GM19452 (cell line): ENCODE measurements around the gene NR2F1.
"Not testable (repeated sequence)": the region's sequence is repeated elsewhere in the genome, so short reads cannot be mapped to it uniquely, and the experiment has no call there.

ENCODE experiments used
- ATAC-seq: cut with Tn5 transposase; IDR thresholded peaks from one replicate; pipeline ENCODE4 v1.9.1; 2021; ENCODE audit not compliant: unreplicated experiment

Gene NR2F1

DNA sequence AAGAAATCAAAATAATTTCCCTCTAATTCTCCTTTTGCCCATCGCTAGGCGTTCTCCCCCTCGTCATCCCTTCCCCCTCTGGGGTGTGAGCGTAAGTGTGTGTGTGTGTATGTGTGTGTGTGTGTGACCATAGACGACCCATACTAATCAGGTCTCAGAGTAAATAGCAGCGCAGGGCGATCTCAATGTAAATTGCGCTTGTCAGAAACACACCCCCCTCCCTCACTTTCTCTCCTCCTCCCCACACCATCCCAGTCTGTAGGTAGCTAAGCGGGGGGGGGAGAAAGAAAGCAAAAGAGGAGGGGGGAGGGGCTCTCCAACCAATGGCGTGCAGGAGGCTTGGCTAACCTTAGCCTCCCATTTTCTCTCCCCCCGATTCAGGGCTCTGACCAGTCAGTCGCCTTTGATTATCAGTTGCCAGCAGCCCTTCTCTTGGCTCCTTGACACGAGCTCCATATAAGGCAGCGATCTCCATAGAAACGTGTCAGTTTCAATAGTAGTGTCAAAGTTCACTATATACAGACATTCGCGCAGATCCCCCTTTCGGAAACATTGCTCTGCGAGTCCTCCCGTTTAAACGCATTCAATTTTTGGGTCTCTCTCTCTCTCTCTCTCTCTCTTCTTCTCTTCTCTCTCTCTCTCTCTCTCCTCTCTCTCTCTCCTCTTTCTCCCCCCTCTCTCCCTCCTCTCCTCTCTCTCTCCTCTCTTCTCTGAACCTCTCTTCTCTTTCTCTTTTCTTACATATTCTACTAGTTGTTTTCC lies at the start of gene NR2F1:
TSS of gene NR2F1 (plus strand) at position 546 of the 762 bp plus-strand sequence. CDS start 1,802 bp downstream, outside the sequence.
- no peak for ATAC-seq

DNA sequence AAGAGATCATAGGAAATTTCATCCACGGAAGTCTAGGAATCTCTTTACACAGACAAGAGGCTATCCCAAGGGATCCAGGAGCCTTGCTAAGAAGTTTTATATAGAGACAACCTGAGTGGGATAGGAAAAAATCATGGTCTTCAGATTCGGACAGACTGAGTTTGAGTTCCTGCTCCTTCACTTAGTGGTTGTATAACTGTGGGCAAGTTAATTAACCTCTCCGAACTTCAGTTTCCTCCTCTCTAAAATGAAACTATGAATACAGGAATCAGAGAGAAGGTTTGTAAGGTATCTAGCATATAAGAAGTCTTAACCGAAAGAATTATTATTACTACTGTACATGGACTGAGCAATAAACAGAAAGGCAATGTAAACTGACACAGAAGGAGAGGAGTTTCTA lies 37.1 kb upstream of the NR2F1 start:
- ATAC-seq: no peak

DNA sequence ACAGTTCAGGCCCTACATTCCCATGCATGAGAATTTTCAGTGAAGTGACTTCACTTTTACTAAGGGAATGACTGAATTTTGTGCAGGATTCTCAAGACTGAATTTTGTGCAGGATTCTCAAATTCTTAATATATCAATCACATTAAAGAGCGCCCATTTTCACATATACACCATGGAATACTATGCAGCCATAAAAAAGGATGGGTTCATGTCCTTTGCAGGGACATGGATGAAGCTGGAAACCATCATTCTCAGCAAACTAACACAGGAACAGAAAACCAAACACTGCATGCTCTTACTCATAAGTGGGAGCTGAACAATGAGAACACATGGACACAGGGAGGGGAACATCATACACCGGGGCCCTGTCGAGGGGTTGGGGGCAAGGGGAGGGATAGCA lies 33.4 kb upstream of the NR2F1 start:
- ATAC-seq: not testable (repeated sequence)

DNA sequence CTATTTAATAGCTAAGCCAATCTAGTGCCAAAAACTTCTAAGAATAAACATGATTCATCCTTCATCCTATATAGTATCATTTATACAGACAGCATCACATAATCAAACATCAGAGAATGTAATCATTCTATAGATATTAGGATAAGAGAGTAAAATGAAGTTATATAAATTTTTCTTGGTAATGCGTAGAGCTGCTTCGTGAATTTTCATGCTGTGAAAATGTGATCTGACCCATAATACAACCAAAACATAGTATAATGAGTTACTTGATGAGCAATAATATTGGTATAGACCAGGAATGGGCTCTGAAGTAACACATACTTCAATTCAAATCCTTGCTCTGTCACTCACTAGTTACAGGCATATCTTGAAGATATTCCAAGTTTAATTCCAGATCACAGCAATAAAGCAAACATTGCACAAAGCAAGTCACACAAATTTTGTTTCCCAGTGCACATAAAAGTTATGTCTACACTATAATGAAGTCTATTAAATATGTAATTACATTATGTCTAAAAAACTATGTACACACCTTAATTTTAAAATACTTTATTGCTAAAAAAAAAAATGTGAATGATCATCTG lies 25.9 kb upstream of the NR2F1 start:
- ATAC-seq: no peak

DNA sequence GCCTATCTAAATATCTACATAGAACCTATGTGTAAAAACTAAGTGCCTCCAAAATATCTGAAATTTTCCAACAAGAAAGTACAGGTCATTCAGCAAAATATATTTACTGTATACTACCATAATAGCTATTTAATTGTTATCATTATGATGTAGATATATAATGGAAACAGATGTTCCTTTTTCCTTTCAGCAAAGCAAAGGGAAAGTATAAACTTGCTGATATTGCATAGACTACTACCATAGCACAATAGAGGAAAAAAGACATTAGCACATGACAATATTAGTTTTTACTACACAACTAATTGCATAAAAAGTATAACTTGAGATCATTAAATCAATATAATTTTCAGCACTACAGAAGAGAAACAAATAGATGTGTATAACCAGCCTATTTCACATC lies 16.9 kb upstream of the NR2F1 start:
- ATAC-seq: no peak

DNA sequence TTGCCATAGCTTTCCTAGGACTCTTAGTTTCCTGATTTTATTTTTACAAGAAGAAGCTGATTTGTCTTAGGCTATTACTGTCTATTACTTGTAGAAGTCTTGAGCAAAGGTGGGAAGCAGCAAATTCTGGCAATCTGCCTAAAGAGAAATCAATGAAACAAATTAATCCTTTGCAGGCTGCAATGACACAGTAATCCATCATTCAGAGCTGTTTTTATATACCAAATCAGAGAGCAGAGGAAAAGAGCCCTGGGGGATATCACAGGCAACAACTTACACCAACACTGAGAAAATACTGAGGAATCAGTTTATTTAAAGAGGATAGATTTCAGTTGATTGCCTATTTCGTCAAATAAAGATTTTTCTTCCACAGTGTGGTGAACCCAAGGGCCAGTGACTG lies 15.6 kb upstream of the NR2F1 start:
- no peak for ATAC-seq

DNA sequence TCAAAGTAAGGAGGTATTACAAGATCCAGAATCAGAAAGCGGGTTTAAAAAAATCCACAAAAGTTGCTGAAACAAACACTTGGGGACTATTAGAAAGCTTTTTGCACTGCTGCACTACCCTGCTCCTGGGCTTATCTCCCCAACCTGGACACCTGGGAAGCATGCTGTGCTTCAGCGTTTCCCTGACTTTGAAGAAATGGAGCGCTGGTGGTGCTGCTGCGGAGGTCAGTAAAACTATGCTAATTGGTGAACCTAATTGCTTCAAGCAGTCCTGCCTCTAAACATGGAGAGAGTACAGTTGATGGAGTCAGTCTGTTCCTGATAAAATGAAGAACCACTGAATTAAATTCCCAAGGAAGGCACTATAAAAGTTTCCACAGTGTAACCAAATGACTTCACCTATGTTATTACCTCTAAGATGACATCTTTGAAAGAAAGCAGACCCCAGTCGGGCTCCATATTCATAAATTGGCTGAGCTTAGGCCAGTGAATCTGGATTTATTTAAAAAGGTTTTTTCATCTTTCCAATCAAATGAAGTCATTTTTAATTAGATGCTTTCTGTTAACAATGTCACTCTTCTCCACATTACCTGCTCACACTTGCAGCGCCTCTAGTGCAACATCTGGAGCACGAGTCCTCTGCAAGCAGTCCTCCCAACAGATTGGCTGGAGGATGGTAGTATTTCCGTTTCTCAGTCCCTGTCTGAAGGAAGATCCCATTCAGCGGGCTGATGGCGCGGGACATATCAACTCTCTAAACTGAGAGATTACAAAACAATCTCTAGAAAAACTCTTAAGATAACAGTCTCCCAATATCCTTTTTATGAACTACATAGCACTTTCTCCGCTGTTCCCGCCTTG lies 13.5 kb upstream of the NR2F1 start:
- no peak for ATAC-seq

DNA sequence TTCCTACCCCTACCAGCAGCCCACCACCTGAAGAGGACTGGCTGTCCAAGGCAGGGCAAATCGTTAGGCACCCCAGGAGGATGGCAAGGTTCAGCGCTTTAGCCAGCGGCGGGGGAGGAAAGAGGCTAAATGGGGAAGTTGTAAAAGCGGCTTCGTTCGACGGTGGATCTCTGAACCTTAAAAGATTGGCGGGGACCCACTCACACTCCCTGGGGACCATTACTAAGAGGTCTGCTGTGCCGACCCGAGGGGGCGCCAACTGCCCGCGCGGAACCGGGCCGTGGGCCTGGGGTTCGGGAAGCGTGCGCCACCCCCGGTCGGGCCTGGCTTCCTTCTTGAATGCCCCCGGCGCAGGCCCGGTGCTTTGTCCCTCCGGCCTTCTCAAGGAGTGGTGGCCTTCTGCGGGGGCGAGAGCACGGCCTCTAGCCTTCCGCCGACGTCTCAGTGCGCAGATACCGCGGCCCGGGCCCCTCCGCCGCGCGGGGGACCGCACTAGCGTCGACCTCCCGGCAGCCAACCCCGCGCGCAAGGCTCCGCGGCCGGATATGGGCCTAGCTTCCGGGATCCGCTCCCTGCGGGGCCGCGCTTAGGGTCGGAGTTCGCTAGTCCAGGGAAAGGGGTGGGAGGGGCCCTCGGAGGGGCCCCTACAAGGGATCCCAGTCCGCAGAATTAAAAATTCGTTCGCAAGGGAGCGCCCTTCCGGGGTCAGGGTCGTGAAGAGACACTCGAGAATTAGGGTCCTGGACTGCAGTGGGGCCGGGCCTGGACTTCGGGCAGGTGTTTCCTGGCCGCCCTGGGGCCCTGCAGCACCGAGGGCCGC lies 12.5 kb upstream of the NR2F1 start:
- no peak for ATAC-seq

DNA sequence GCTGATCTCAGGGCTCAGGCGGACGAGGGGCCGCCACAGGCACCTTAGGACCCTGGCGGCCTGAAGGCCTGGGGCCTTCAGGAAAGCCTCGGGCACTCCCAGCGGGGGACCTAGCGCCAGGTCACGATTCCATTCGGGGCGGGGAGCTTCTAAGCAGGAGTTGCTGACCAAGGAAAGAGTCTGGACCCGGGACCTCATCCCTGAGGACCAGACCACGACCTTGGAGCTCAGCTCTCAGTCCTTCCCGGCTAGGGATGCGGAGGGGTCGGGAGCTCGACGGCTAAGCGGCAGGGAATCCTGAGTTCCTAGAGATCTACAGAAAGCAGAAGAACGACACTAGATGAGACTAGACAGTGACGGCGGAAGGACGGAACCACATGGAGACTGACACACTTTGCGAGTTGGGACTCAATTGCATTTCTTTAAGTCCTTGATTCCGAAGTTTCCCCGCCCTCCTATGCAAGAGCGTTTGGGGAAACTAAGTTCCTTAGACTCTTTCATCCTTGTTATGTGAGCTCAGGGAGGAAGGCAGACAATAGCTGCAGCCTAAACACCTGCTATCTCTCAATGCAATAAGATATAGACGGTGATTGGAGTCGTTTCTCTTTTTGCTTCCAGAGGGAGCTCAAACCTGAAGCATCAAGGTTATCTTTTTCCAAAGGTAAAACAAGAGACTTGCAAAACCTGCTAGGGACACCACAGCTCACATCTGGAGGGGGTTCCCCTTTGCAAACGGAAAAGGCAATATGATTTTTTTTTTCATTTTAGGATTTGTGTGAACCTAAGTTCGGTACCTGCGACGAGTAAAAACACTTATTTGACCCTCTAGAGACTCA lies 11.7 kb upstream of the NR2F1 start:
- no peak for ATAC-seq

DNA sequence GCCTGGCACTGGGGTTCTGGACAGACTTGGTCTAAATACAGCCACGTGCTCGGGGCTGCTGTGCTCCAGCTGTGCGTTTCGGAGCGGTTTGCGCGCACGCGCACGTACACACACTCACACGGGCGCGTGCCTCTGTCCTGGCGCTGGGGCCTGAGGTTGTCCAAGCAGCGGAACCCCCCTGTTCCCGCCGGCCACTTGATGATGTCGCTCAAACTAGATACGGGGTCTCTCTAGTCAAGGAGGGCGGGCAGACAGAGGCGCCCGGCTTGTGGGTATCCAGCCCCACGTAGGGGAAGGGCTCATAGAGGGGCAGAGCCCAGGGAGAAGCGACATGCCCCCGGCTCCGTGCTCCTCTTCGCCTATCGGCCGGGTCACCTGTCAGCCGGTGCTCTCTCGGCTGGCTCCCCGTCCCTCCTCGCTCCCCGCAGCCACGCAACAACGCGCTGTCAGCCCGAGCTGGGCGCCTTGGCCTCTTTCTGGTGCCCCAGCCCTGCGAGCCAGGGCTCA lies 10.9 kb upstream of the NR2F1 start:
- ATAC-seq: no peak

DNA sequence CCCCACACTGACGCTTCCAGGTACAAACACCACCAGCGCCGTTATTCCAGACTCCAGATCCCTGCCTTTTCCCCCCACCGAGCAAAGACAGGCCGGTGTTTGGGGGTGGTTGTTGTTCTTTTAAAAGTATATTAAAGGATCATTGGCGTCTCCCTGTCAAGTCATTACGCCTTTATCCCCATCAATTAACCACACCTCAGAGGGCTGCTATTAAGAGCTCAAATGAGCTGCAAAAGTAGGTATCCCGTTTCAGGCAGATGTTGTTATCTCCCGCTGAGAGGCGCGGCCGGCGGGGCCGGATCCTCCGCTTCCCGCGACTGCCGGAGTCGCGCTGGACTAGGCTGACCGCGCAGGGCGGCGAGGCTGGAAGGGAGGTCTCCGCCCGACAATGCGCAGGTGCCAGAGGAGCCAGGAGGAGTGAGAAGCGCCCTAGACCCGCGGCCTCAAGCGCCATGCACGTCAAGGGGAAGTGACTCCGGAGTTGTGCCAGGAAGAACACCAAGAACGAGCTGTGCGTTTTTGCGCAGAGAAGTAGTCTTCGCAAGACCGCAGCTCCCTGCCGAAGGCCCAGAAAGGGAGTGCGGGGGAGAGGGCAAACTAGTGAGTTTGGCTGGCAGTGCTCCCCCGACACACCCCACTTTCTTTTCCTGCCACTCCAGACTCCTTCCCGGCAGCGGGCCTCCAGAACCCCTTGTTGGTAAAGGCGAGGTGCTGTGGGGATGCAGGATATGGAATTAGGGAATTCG lies 10.2 kb upstream of the NR2F1 start:
- ATAC-seq: no peak

DNA sequence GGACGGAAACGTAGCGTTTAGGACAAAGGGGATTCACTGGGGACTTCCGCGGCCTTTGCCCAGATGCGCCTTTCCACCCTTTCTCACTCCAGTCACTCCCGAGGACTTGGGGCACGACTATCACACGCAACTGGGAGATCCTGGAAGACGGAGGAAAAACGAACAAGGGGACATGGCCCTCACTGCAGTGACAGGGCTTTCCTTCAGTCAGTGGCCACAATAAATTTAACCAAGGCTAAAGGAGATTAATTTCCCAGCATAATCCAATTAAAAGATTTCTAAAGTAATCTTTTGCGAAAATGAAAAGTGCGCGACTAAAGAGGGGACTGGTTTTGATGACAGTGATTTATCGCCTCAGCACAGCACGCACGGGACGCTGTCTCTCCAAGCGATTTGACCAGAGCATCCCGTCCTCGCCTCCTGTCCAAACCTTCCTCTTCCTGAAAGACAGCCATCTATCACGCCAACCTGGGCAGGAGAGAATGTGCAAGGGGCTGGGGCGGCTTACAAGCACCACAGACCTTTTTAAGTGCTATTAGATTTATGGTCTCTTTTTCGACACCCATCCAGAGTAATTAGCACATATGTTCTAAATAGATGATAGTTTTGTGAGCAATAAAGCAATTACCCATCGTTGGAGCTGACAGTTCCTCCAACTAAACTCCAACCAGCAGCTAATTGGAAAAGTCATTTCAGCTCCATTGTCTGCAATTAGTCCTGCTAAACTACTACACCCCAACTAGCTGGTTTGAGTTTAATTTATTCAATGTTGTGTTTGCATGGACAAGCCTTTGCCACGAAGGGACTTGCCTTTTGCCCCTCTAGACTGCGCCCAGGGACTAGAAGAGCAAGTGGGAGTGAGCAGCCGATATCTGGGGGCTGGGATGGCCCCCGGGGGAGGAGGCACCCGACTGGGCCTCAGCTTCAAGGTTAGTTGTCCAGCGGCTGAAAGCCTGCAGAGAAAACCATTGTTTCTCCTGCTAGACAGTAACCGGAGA lies 9.4 kb upstream of the NR2F1 start:
- no peak for ATAC-seq

DNA sequence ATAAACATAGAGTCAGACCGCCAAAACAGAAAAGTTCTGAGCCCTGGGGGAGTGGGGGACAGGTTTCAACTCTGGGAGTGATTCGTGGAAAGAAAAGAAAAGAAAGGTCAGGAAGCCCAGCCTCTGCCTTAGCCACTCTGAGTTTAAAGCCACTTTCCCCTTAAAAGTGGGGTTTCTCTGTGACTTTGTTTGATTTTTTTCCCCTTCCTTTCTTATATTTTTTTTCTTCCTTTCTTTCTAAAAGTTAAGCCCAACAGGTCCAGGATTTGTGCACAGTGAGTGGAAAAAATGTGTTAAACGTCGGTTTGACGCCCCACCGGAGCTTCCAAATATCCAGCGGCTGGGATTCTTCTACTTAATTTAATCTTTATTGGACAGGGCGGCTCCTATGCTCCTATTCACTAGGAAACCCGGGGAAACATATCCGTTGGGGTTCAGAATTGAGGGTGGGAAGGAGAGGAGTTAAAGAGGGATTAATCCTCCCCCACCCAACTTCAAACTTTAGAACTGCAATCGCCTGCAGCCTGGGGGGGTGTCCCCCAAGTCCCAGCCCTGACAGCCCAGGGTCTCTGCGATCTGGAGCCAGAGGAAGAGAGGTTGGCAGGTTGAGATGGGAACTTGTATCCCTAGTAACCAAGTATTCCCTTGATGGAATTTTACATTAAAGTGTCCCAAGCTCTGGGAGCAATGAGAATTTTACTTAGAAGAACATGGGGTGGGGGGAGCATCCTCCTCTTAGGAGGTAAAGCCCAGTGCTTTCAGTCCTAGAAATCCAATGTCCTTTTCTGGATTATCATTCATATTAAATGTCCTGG lies 8.3 kb upstream of the NR2F1 start:
- ATAC-seq: no peak

DNA sequence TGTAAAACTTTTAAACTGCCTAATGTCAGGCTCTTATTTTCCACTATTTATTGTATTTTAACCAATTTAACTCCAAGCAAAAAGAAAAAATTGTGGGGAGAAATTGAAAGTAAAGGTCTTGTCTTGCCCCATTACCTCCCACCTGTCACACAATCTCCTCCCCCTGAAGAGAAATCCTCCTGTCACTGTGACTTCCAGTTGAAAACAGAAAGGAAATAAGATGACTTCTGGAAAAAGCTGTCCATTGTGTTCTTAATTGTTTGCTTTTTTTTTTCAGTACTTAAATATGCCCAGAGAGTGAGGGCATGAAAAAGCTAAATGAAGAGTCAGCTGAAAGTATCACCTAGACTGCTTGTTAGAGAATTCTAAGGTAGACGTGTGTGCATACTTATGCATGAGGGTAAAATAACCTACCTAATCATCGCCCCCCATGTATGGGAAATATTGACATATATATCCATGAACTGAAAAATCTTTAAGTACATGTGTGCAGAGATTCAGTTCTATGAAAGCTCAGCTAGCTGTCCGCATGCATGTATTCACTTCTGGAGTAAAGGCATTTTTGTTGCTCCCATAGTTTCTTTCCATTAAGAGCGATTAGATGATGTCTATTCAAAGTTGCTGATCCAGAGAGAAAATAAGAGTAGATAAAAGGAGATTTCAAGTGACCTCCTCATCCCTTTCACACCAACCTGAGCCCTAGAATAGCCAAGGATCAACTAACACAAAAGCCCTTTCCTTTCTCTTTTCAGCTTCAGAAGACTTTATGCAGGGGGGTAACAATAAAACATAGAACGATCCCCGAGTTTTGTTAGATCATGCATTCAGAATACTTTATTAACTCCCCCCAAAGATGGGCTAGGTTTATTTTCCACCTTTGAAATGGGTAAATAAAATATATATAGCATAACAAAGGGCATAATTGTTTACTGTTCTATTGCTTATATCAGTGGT lies 7.3 kb upstream of the NR2F1 start:
- ATAC-seq: no peak

DNA sequence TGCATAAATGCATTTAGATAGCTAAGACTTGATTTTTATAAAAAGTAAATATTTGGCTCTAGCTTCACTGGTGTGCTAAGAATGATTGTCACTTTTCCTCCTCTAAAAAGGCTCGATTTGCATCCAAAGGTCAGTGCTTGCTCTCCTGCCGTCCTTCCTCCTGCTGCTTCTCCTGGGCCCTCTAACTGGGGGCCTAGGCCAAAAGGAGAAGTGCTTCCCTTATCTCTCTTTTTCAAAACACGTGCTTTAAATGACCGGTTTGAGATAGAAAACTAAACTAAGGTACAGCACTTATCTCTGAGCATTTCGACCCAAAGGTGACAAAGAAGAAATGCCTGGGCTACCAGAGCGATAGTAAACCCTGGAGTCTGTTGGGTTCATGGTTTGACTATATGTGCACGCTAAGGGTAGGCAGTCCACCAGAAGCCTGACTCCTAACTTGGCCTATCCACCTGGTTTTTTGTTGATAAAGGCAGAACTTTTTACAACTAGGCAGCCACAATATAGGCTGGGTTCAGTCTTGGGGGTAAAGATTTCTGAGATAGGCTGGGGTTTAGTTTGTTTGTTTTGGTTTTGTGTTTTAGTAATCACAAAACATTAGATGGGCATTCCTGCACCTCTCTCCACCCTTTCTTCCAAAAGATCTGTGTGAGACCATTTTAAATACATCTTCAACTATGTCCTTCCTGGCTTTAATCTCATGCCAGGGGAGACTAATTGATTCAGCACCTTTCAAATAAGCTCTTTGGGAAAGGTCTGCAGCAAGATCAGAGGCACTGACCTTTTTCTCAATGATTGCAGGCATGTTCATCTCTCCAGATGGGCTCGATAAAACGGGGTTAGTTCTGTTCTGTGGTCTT lies 5.8 kb upstream of the NR2F1 start:
- no peak for ATAC-seq
